Activated CD4-positive, alpha-beta T cell treated with anti-CD3 and anti-CD28 coated beads, Interleukin-2, amount 10 ng/mL, durations not matched to agents 7 days and 5 days (primary cell): ENCODE measurements around the gene TMEM185B. TPM values are rescaled to one million over a fixed set of nuclear protein-coding genes. Genes with fewer than 3 reads are reported as not detected.

Experiments used
- CTCF ChIA-PET: fragments of 350-600 bp; sonication (Branson Sonifier 250); formaldehyde crosslinking; loops from one replicate; lab custom pipeline; 2021; ENCODE audit warnings: antibody characterized with exemption; lab: Charles Lee
- POLR2A ChIA-PET: fragments of 350-600 bp; sonication (Branson Sonifier 250); formaldehyde crosslinking; loops from one replicate; lab custom pipeline; 2021; ENCODE audit warnings: antibody characterized with exemption; lab: Charles Lee
- DNase-seq: peaks from one replicate; pipeline ENCODE4 v3.0.0-alpha.2; 2020
- H3K27ac Mint-ChIP-seq: one replicate; pipeline ENCODE4 v1.8.0; 2021; ENCODE audit warnings: mild to moderate bottlenecking, moderate library complexity, mixed read lengths
- H3K27me3 Mint-ChIP-seq: one replicate; pipeline ENCODE4 v1.8.0; 2021; ENCODE audit warnings: mixed read lengths
- H3K36me3 Mint-ChIP-seq: one replicate; pipeline ENCODE4 v1.8.0; 2021; ENCODE audit warnings: low read depth, mixed read lengths
- H3K4me1 Mint-ChIP-seq: one replicate; pipeline ENCODE4 v1.8.0; 2021; ENCODE audit warnings: mixed read lengths
- H3K4me3 Mint-ChIP-seq: one replicate; pipeline ENCODE4 v1.8.0; 2021; ENCODE audit warnings: mild to moderate bottlenecking, moderate library complexity, mixed read lengths
- H3K9me3 Mint-ChIP-seq: one replicate; pipeline ENCODE4 v1.8.0; 2021; ENCODE audit warnings: mixed read lengths
- total RNA-seq, 2 experiments: library from RNA; stranded (reverse); gene quantifications; one replicate each; pipeline ENCODE4 v1.2.3, GENCODE V29; 2021

TMEM185B gene
- total RNA-seq, 2 experiments from 2014 or later, result 20.8 to 21.3 TPM

DNA sequence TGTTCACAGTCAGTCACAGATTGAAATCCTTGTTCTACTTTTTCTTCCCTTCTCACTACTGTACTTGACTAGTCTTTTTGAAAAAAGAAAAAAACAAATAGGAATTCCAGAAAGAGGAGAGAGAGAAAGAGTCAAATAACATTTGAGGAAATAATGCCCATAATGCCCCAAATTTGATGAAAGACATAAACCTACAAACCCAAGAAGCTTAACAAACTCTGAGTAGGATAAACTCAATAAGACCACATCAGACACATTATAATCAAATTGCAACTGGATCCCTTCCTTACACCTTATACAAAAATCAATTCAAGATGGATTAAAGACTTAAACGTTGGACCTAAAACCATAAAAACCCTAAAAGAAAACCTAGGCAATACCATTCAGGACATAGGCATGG, 30.9 kb downstream of the TMEM185B start:
- H3K27me3 Mint-ChIP-seq, result peaks cover 5% of the 10 kb centered on the region
- no peak for DNase-seq
- POLR2A ChIA-PET, result no interaction called here
- no peaks in the 10 kb centered on the region for H3K4me1 Mint-ChIP-seq
- H3K27ac Mint-ChIP-seq, result no peak overlapping the region
- H3K9me3 Mint-ChIP-seq, result peaks cover 23% of the 10 kb centered on the region
- peaks cover 22% of the 10 kb centered on the region for H3K36me3 Mint-ChIP-seq
- H3K4me3 Mint-ChIP-seq, result no peak overlapping the region
- CTCF ChIA-PET, result no interaction called here

DNA sequence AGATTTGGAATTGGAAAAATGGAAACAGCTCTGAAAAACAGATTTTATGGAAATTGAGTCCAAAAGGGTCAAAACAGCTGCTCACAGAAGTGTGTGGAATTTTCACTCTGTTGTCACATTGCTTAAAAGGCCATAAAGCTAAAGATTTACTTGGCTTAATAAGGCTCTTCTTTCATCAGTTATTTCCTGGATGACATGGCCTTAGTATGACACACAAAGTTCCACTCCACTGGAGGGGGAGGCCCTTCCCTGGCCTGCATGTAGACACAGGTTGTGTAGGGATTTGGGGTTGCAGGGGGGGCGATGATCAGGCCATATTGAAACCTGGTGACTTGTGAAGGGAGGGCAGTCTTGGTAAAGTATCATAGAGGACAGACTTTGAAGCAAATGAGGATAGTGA, 34.0 kb downstream of the TMEM185B start:
- DNase-seq, result no peak
- Mint-ChIP-seq H3K36me3 (peaks cover 30% of the 10 kb centered on the region), H3K9me3 (peaks cover 19% of the 10 kb centered on the region), H3K27ac (no peak overlapping the region), H3K4me1 (peaks cover 10% of the 10 kb centered on the region), H3K27me3 (peaks cover 5% of the 10 kb centered on the region), H3K4me3 (no peak overlapping the region)
- POLR2A ChIA-PET, result no interaction called here
- CTCF ChIA-PET, result no interaction called here

DNA sequence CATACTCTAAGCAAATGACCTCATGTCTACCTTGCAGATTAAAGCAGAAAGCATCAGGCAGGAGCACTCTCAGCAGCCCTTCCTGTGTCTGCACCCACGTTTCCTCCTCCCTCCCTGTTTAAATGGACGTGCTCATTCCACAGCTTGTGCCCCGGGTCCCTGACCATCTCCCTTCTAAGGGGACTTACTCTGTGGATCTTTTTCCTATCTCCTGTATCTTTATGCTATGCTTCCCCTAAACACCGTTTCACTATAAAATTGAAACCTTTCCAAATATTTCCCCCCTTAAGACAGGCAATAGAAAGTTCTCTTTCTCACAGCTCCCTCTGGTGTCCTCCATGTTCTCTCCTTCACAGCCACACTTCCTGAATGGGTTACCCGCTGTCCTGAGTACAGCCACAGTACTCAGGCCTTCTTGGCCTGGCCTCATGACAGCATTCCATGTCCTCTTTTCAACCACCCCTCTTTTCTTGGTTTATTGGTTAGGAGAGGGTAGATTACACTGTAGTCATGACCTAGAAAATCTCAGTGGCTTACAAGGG, 41.1 kb downstream of the TMEM185B start:
- peaks cover 65% of the 10 kb centered on the region for H3K4me1 Mint-ChIP-seq
- H3K4me3 Mint-ChIP-seq, result no peak overlapping the region
- CTCF ChIA-PET, result interaction anchor here (1.6 kb wide), 1 partner anchor 479 kb away, joined by 3 read pairs; no protein-coding TSS in a partner anchor
- POLR2A ChIA-PET, result no interaction called here
- H3K27ac Mint-ChIP-seq, result peak overlapping the region; percentile 77
- peaks cover 48% of the 10 kb centered on the region for H3K36me3 Mint-ChIP-seq
- no peak for DNase-seq
- no peaks in the 10 kb centered on the region for H3K9me3 Mint-ChIP-seq
- no peaks in the 10 kb centered on the region for H3K27me3 Mint-ChIP-seq

DNA sequence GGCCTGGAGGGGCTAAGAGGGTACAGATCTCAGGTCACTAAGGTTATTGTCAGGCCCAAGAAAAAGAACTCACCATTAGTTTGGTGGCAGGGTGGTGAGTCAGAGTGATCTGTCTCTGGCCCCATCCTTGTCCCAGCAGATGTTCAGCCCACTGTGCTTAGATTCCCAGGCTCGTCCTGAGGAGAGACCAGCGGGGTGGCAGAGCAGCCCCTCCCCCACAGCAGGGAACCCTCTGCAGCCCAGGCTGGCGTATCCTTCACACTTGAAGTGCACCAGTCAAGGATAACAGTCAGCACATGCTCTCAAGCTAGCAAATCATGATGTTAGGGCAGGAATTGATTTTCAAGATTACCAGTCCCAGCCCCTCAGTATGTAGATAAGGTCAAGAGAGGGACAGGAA, 43.1 kb downstream of the TMEM185B start:
- peaks cover 79% of the 10 kb centered on the region for H3K4me1 Mint-ChIP-seq
- no peaks in the 10 kb centered on the region for H3K27me3 Mint-ChIP-seq
- H3K4me3 Mint-ChIP-seq, result no peak overlapping the region
- DNase-seq, result no peak
- H3K27ac Mint-ChIP-seq, result no peak overlapping the region
- ChIA-PET CTCF (interaction anchor here (1.1 kb wide), 1 partner anchor 48 kb away, joined by 4 read pairs; no protein-coding TSS in a partner anchor), POLR2A (no interaction called here)
- no peaks in the 10 kb centered on the region for H3K9me3 Mint-ChIP-seq
- H3K36me3 Mint-ChIP-seq, result peaks cover 37% of the 10 kb centered on the region

DNA sequence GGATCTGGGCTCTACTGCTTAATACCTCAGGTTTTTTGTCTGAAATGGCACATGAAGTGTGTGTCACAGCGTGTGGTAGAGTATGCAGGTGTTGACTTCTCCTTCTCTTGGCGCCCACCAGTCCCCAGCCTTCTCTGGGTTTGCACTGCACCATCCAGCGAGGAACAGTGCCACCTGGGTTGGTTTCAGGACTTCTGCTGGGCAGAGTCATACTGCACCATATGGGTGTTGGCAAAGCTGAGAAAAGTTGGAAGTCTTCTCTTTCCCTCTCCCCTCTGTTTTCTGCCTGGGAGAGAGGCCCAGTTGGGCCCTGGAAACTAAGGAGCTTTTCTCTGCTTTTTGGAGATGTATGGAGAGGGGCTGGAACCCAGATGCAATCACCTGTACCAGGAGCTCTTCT, 43.8 kb downstream of the TMEM185B start:
- no peak for DNase-seq
- peak overlapping the region; percentile 3 for H3K27ac Mint-ChIP-seq
- peaks cover 39% of the 10 kb centered on the region for H3K36me3 Mint-ChIP-seq
- no peaks in the 10 kb centered on the region for H3K9me3 Mint-ChIP-seq
- H3K4me1 Mint-ChIP-seq, result peaks cover 80% of the 10 kb centered on the region
- CTCF ChIA-PET, result interaction anchor here (1.1 kb wide), 1 partner anchor 48 kb away, joined by 4 read pairs; no protein-coding TSS in a partner anchor
- no peaks in the 10 kb centered on the region for H3K27me3 Mint-ChIP-seq
- H3K4me3 Mint-ChIP-seq, result no peak overlapping the region
- POLR2A ChIA-PET, result no interaction called here

DNA sequence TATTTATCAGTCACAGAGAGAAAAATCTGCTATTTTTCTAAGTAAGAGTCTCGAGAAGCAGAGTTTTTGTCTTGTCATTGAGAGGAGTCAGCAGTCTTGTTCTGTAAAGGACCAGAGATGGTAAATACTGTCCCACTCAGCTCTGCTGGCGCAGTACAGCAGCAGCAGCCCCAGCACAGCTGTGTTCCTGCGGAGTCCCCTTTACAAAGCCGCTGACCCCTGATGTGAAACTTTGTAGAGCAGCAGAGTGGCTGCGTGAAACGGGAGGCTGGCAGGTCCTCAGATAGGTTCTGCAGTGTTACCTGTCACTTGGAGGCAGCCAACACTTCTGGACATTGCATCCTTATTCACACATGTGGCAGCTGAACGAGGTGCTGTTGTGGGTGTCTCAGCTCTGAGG, 45.2 kb downstream of the TMEM185B start:
- Mint-ChIP-seq H3K36me3 (peaks cover 36% of the 10 kb centered on the region), H3K27ac (peak overlapping the region; percentile 95), H3K4me3 (peak overlapping the region; percentile 86), H3K9me3 (no peaks in the 10 kb centered on the region), H3K4me1 (peaks cover 72% of the 10 kb centered on the region), H3K27me3 (no peaks in the 10 kb centered on the region)
- ChIA-PET POLR2A (no interaction called here), CTCF (interaction anchor here (0.5 kb wide), 1 partner anchor 572 kb away, joined by 4 read pairs; no protein-coding TSS in a partner anchor)
- no peak for DNase-seq

DNA sequence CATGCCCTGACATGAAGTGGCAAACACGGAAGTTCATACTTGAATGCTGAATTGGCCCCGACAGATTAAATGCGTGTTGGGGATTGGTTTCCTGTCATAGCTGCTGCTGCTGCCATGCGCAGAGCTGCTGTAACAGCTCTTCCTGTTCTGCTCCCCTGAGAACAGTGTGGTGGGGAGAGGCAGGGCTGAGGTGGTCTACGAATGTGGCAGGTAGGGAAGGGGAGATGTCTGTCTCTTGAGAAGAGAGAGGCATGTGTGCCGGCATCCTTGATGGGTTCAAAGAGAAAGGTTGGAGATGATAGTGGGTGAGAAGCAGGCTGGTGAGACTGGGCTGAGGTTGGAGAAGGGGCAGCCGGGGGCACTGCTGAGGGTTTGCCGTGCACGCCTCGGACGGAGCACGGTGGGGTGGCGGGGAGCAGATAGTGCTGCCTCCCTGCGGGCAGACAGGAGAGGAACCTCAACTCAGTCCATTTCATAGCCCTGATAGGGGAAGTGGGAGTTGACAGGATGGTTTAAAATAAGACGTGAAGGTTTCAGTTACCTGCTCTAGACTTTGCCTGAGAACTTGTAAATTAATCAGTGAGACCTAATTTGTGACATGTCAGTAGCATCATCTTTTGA, 46.1 kb downstream of the TMEM185B start:
- Mint-ChIP-seq H3K9me3 (no peaks in the 10 kb centered on the region), H3K36me3 (peaks cover 40% of the 10 kb centered on the region), H3K27ac (peak overlapping the region; percentile 95), H3K4me3 (peak overlapping the region; percentile 86), H3K4me1 (peaks cover 64% of the 10 kb centered on the region), H3K27me3 (no peaks in the 10 kb centered on the region)
- ChIA-PET CTCF (interaction anchor here (0.5 to 3.1 kb wide), 12 partner anchors 8 to 571 kb away, joined by 3 to 13 read pairs (median 4); no protein-coding TSS in a partner anchor), POLR2A (interaction anchor here (1.1 to 1.5 kb wide), 2 partner anchors 46 to 129 kb away, joined by 3 to 4 read pairs; partner anchors contain the start of gene TMEM185B)
- peak; percentile 85 for DNase-seq

DNA sequence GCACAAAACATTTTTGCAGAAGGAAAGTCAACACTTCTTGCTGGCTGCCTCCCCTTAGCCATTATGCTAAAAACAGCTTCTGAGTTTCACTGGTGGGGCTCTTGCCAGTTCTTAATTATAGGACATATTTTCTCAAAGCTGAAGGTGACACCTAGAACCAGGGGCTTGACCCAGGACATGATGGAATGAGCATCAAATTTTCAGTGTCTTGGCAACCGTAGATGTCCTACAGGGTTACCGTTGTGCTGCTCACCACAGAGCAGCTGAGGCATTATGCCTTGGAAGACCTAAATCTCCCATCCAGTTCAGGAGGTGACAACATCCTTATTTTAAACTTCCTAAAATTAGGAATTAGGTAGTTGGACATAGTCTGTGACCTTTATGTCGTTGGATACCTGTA, 46.7 kb downstream of the TMEM185B start:
- ChIA-PET CTCF (interaction anchor here (0.5 to 3.1 kb wide), 14 partner anchors 8 to 490 kb away, joined by 3 to 13 read pairs (median 4); no protein-coding TSS in a partner anchor), POLR2A (interaction anchor here (0.6 to 1.5 kb wide), 3 partner anchors 47 to 541 kb away, joined by 3 to 6 read pairs (median 4); partner anchors contain the start of gene TMEM185B)
- Mint-ChIP-seq H3K27me3 (no peaks in the 10 kb centered on the region), H3K36me3 (peaks cover 39% of the 10 kb centered on the region), H3K9me3 (no peaks in the 10 kb centered on the region), H3K4me1 (peaks cover 58% of the 10 kb centered on the region), H3K27ac (peak overlapping the region; percentile 95), H3K4me3 (peak overlapping the region; percentile 86)
- DNase-seq, result no peak

DNA sequence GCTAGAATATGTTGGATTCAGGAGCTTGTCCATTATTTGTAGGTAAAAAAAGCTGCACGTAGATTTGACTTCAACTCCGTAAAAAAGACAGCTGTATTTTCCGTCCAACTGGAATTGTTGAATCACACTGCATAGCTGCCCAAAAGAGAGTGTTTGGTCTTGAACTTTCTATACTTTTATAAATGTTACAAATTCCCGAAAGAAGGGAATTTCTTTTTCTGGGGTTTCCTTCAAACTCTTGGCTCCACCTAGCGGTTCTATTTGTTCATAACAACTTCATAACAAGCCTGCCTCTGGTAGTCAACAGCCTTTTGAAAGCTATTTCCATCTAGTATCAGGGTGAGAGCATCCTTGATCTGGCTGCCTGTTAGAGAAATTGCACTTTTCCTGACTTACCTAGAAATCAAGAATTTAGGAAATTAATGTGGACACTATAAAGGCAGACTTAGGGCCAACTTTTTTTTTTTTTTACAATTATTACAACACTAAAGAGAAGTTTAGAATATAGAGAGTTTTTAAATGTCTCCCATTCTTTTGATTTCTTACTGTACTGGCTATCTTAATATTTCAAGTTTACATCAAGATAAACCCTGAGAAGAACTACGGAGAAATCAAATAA, 48.1 kb downstream of the TMEM185B start:
- Mint-ChIP-seq H3K9me3 (peaks cover 2% of the 10 kb centered on the region), H3K27me3 (no peaks in the 10 kb centered on the region), H3K4me3 (no peak overlapping the region), H3K36me3 (peaks cover 43% of the 10 kb centered on the region), H3K4me1 (peaks cover 50% of the 10 kb centered on the region), H3K27ac (no peak overlapping the region)
- ChIA-PET POLR2A (no interaction called here), CTCF (interaction anchor here (0.6 to 3.1 kb wide), 18 partner anchors 11 to 802 kb away, joined by 3 to 13 read pairs (median 4); partner anchors contain the start of gene TMEM185B)
- DNase-seq, result peak; percentile 46

Other genes with a start within 250 kb of the TMEM185B start
- gene EPB41L5, start 210.3 kb downstream of the TMEM185B start, total RNA-seq, result 1 to 10 TPM; 3.4 to 3.7 TPM
- gene RALB, start 29.5 kb upstream of the TMEM185B start, total RNA-seq, result 10 to 100 TPM; 44.3 to 46.8 TPM
- not detected for gene INHBB, start 122.7 kb upstream of the TMEM185B start, total RNA-seq